GM18517 (cell line): ENCODE results near the gene OPTN.
"Not testable (repeated sequence)": the region's sequence is repeated elsewhere in the genome, so short reads cannot be mapped to it uniquely, and the experiment has no call there.

Experiments used
- ATAC-seq: cut with Tn5 transposase; IDR thresholded peaks from one replicate; pipeline ENCODE4 v1.9.1; 2021; ENCODE audit warnings: mild to moderate bottlenecking, moderate library complexity; ENCODE audit not compliant: unreplicated experiment

Gene OPTN

GRCh38 chr10:13099666-13100348 lies at the start of gene OPTN:
Gene OPTN, plus strand, starts transcription at chr10:13100163. Its CDS starts 8,960 bp downstream, at chr10:13109123.
- ATAC-seq: peak; percentile 60

- no peak for ATAC-seq
Observed at GRCh38 chr10:13051126-13051694, 48.8 kb upstream of the OPTN start.

- ATAC-seq: not testable (repeated sequence)
Observed at GRCh38 chr10:13053208-13053607, 46.8 kb upstream of the OPTN start.

- ATAC-seq: no peak
Observed at GRCh38 chr10:13053794-13054462, 46.0 kb upstream of the OPTN start.

- ATAC-seq: no peak
Observed at GRCh38 chr10:13054844-13055243, 45.1 kb upstream of the OPTN start.

- no peak for ATAC-seq
Observed at GRCh38 chr10:13056456-13057077, 43.4 kb upstream of the OPTN start.

DNA sequence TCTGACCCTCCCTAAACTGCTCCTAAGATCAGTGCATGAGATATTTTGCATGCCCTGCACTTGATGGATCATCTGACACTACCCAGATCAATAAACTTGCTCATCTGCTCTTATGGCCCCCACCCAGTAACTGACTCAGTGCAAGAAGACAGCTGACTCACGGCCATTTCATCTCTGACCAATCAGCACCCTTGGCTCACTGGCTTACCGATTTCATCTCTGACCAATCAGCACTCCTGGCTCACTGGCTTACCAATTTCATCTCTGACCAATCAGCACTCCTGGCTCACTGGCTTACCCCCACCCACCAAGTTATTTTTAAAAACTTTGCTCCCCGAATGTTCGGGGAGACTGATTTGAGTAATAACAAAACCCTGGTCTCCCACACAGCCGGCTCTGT lies 37.2 kb upstream of the OPTN start:
- no peak for ATAC-seq

- ATAC-seq: no peak
Observed at GRCh38 chr10:13066527-13066926, 33.4 kb upstream of the OPTN start.

- ATAC-seq: no peak
Observed at GRCh38 chr10:13067431-13067830, 32.5 kb upstream of the OPTN start.

GRCh38 chr10:13068071-13068470 lies 31.9 kb upstream of the OPTN start:
- no peak for ATAC-seq

DNA sequence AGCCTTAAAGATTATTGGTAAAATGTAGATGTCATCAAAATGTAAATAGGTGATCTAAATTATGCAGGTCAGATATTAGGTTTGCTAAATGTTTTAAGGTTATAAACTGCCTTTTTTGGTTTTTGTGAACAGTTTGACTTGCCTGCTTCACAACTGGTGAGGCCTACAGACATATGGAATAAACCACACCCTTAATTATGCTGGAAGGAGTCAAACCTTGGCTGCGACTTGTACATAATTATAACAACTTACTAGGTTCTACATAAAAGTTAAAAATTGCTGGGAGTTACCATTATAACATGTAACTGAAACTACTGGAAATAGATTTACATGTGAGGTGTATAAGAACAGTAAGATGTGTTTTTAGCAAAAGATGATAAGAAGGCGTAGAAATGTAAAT lies 31.5 kb upstream of the OPTN start:
- no peak for ATAC-seq

GRCh38 chr10:13072339-13072738 lies 27.6 kb upstream of the OPTN start:
- no peak for ATAC-seq

DNA sequence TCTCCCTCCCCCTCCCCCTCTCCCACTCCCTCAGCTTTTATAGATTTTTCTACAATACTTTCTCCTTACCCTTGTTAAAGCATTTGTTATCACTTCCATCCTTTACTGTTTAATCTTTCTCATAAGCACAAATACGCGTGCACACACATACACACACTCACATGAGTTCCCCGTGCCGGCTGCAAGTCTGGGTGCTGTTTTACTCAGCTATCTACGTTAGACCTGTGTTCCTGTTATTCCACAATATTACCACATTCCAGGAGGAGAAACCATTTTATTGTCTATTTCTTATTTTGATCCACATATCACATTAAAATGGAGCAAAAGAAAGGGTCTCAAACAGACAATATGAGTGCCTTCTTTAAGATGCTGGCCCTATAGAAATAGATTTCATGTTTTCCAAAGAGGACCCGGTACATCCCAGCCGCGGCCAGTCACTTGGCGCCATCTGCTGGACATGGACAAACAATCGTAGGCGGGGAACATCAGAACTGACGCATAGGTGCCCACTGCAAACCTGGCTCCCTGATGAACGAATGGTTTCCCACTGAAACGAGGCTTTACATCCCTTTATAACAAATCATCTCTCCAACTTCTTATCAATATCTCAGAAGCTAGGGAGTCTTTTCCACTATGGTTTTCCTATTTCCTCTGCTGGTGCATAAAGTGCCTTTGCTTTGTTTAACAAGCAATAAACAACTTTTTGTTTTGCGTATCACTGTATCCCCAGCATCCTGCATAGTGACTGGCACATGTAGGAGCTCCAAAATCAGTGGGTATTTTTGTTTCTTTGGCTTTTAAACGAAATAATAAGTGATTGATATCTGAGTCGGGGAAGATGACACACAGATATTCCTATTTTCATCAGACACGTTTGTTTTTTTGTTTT lies 25.2 kb upstream of the OPTN start:
- ATAC-seq: no peak

DNA sequence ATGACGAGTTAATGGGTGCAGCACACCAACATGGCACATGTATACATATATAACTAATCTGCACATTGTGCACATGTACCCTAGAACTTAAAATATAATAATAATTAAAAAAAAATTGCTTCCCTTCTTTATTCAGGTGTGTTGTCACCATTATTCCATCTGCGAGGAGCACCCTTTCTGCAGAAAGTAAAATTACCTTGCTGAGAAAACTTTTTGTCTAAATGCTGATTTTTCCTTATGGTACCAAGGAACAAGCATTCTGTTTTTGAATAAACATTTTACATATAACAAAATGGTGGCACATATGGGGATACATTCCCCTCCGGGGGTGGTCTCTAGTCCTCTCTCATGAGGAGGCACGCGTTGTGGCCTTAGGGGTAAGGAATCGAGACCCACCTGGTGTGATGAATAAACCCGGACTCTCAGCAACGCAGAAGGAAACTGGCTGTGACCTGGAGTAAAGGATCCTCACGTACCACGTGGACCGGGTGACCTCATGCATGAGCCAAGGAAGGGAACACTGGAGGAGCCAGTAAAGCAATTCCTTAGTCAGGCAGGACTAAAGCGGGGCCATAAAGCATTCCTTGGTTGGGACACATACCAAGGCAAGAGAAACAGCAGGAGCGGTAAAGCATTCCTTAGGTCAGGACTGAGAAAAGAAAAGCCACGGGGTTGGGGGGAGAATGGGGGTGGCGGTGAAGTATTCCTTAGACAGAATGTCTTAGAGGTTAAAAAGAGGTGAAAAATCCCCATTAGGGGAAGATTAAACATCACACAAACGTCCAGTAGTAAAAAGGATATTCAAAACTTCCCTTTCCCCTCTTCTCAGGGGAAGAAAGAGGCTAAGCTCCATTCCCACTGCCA lies 20.8 kb upstream of the OPTN start:
- ATAC-seq: no peak

GRCh38 chr10:13079776-13080050 lies 20.2 kb upstream of the OPTN start:
- no peak for ATAC-seq

DNA sequence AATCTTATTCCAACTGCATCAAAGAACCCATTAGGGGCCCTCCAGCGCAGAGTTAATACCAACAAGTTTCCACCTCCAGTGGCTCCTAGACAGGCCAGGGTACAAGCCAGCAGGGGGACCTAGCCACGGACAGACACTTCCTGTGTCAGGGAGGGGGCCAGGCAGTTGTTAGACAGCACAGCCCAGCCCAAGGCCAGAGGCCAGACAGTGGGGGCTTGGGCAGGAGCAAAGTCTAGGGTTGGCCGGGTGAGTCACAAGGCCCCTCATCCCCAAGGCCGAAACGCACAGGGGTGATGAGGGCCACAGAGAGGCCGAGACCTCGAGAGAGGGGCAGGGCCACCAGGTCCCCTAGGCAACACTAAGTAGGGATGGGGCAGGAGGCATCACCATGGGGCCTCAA lies 19.3 kb upstream of the OPTN start:
- ATAC-seq: no peak

DNA sequence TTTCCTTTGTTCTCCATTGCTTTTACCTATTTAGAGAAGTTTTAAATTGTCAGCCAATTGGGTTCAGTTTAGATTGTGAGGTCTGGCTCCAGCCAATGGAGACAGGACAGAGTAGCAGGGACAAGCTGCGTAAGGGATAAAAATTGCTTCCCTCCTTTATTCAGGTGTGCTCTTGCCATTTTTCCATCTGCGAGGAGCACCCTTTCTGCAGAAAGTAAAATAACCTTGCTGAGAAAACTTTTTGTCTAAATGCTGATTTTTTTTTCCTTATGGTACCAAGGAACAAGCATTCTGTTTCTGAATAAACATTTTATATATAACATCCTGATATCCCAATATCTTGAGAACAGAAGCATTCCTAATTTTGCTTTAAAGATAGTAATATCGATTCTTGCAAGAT lies 16.3 kb upstream of the OPTN start:
- ATAC-seq: not testable (repeated sequence)

DNA sequence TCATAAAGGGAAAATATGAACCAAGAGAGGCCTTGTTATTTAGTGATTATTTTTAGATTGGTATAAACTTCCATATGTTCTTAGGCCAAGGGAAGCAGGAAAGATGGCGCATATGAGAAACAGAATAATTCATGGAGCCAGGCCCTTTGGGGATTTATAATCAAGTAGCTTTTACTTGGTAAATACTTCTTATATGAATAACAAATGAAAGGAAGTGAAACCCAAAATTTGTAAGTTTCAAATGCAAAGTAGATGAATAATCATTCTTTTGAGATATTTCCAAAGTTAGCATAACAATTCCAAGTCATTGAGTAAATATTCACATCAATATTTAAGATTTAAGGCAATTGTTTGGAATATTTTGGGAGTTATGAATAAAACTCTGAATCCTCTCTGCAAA lies 13.9 kb upstream of the OPTN start:
- no peak for ATAC-seq

GRCh38 chr10:13087601-13087985 lies 12.4 kb upstream of the OPTN start:
- no peak for ATAC-seq

DNA sequence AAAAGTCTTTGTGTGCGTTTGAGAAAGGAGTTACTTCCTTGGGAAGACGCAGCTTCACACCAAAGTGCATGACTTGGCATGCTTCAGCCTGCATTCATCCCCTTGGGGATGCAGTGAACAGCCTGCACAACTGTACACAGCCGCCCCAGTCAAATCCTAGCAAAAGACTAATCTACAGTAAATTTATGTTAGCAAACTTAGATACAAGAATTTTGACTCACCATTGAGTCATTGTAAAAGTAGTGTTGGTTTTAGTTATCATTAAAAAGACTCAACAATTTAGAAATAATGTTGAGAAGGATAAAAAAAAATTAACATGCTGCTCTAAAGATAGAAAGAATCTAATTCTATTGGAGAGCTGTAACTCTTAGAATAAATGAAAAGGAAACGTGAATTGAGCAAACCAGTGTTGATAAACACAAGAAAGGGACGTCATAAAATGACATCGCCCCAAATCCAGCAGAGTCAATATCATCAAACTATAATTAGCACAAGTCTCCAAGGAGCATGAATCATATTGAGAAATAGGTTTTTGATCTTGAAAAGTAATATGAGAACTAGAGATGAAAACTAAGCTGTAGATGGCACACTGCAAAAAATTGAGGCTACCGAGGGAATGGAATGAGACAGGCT lies 11.9 kb upstream of the OPTN start:
- no peak for ATAC-seq
